Hepatocyte (in vitro differentiated cells): ENCODE data around the gene CNOT9.

Experiments used
- CTCF ChIP-seq: fragments of 200-600 bp; sonication (generic); IDR thresholded peaks from 2 replicates; pipeline ENCODE4 v1.5.1; 2016; ENCODE audit warnings: antibody characterized with exemption, mild to moderate bottlenecking; ENCODE audit not compliant: poor library complexity
- EZH2 ChIP-seq: fragments of 200-600 bp; sonication (generic); IDR thresholded peaks from 2 replicates; pipeline ENCODE4 v1.6.1; 2016; ENCODE audit warnings: antibody characterized with exemption, mild to moderate bottlenecking, borderline replicate concordance
- EZH2phosphoT487 ChIP-seq: fragments of 200-600 bp; sonication (generic); IDR thresholded peaks from one replicate; pipeline ENCODE4 v1.6.1; 2018; ENCODE audit warnings: antibody characterized with exemption, mild to moderate bottlenecking, low read depth, moderate library complexity; ENCODE audit not compliant: unreplicated experiment, severe bottlenecking

GRCh38 chr2:218555527-218555926, 13.1 kb upstream of the CNOT9 start:
- no peak for TF ChIP-seq CTCF
- TF ChIP-seq EZH2 = no peak
- no peak for TF ChIP-seq EZH2phosphoT487
